Measurements from ENCODE around the gene SPTBN1.
"Not testable (repeated sequence)": the region's sequence is repeated elsewhere in the genome, so short reads cannot be mapped to it uniquely, and the experiment has no call there.

Gene SPTBN1

GRCh38 chr2:54685263-54685775, 229.2 kb downstream of the SPTBN1 start:
- DNase-seq (ENCODE audit: low read depth) = no peak
- no peak for TF ChIP-seq CTCF (conservative IDR thresholded peaks at IDR 0.05; ENCODE audit: low read depth, low read length)
- H3K4me3 ChIP-seq (ENCODE audit: low read depth, low read length) = no peak overlapping the region

DNA sequence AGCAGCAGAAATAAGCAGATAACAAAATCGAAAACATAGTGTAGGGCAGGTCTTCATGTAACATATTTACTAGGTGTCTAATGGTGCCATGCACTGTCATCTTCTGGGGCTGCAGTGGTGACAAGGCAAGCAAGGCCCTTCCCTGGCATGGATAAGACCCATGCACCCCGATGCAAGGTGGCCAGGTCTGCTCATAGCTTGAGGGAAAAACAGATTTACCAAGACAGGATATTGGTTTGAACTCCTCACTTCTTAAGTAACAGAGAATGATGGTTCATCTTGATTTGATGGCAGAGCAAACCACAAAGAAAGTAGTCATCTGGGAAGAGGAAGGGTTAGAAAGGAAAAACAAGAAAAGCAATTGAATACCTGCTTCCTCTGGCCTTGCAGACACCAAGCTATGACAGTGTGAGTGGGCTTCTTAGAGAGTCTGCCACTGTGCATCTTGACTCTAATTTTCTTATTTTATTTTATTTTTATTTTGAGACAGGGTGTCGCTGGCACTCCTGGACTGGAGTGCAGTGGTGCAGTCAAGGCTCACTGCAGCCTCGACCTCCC, 231.5 kb downstream of the SPTBN1 start:
- DNase-seq (ENCODE audit: low read depth) = no peak
- no peak for TF ChIP-seq CTCF (conservative IDR thresholded peaks at IDR 0.05; ENCODE audit: low read depth, low read length)
- no peak overlapping the region for H3K4me3 ChIP-seq (ENCODE audit: low read depth, low read length)

DNA sequence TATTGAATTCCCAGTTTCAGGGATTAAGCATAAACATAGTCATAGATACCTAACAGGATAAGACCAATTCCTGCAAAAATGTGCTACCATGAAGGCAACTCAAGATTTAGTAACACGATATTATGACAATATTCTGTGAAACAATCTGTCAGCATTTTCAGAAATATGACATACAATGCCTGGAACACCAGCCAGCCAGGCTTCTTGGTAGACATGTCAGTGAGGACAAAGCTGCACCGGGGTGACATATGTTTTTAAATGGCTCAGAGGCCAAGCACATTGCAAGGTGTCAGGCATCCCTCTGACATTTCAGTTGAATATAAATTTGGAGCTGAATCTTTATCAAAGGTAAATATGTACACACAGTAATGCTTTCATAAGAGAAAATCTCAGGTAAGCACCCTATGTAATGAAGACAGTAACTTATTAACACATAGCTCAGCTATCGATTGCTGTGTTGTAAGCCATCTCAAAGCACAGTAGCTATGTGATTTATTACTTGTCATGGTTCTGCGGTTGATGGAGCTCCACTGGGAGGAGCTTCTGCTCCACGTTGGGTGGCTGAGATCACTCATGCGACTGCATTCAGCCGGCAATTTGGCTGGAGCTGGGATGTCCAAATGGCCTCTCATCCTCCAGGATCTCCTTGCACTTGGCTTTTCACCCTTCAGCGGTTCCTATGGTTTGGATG, 235.5 kb downstream of the SPTBN1 start:
- no peak for TF ChIP-seq CTCF (conservative IDR thresholded peaks at IDR 0.05; ENCODE audit: low read depth, low read length)
- no peak for DNase-seq (ENCODE audit: low read depth)
- no peak overlapping the region for H3K4me3 ChIP-seq (ENCODE audit: low read depth, low read length)

- TF ChIP-seq CTCF (conservative IDR thresholded peaks at IDR 0.05; ENCODE audit: low read depth, low read length) = no peak
- H3K4me3 ChIP-seq (ENCODE audit: low read depth, low read length) = no peak overlapping the region
- no peak for DNase-seq (ENCODE audit: low read depth)
Measured at GRCh38 chr2:54692556-54692955, 236.4 kb downstream of the SPTBN1 start.

DNA sequence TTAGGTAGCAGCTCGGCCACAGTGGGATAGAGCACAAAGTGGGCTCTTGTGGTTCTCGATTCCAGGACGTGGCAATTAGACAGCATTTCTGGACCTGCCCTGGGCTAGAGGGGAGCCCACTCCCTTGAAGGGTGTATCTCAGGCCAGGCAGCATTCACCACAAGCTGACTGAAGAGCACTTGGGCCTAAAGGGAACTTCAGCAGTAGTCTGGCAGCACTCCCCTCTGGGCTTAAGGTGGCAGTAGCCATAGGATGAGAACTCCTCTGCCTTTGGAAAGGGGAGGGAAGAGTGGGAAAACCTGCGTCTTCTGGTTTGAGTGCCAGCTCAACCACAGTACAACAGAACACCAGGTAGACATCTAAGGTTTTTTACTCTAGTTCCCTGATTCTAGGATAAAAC, 239.3 kb downstream of the SPTBN1 start:
- no peak for TF ChIP-seq CTCF (conservative IDR thresholded peaks at IDR 0.05; ENCODE audit: low read depth, low read length)
- H3K4me3 ChIP-seq (ENCODE audit: low read depth, low read length) = no peak overlapping the region
- DNase-seq (ENCODE audit: low read depth) = no peak

DNA sequence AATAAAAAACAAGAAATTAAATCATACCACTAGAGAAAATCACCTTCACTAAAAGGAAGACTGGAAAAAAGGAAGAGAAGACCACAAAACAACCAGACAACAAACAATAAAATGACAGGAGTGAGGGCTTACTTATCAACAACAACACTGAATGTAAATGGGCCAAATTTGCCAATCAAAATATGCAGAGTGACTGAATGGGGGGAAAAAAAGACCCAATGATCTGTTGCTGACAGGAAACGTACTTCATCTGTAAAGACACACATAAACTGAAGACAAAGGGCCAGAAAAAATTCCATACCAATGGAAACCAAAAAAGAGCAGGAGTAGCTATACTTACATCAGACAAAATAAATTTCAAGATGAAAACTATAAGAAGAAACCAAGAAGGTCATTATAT, 241.8 kb downstream of the SPTBN1 start:
- H3K4me3 ChIP-seq (ENCODE audit: low read depth, low read length) = no peak overlapping the region
- TF ChIP-seq CTCF (conservative IDR thresholded peaks at IDR 0.05; ENCODE audit: low read depth, low read length) = no peak
- DNase-seq (ENCODE audit: low read depth) = no peak

DNA sequence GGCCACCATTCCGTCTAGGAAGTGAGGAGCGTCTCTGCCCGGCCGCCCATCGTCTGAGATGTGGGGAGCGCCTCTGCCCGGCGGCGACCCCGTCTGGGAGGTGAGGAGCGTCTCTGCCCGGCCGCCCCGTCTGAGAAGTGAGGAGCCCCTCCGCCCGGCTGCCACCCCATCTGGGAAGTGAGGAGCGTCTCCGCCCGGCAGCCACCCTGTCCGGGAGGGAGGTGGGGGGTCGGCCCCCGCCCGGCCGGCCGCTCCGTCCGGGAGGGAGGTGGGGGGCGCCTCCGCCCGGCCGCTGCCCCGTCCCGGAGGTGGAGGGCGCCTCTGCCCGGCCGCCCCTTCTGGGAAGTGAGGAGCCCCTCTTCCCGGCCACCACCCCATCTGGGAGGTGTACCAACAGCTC, 242.8 kb downstream of the SPTBN1 start:
- DNase-seq (ENCODE audit: low read depth); H3K4me3 ChIP-seq (ENCODE audit: low read depth, low read length): not testable (repeated sequence)
